ENCODE data around the gene GRB10. TPM values are rescaled to one million over a fixed set of nuclear protein-coding genes. Genes with fewer than 3 reads are reported as not detected.

The GRB10 gene
- total and polyA plus RNA-seq, 5 experiments from 2014 or later = 0.47 to 2.9 (median 1.0) TPM

GRCh38 chr7:50631100-50631499 is 151.6 kb downstream of the GRB10 start:
- POLR2A ChIA-PET = no interaction called here
- Mint-ChIP-seq H3K27me3 (peaks cover 4 to 9% (median 6%) of the 10 kb centered on the region in 5 donors), H3K4me3 (no peak overlapping the region), H3K4me1 (peaks cover 0 to 10% (median 0%) of the 10 kb centered on the region in 4 donors), H3K9me3 (peaks cover 0 to 2% (median 0%) of the 10 kb centered on the region in 9 donors), H3K36me3 (peaks cover 0 to 3% (median 0%) of the 10 kb centered on the region in 3 donors), H3K27ac (no peak overlapping the region)
- DNase-seq (no peak), ATAC-seq (no peak)

- POLR2A ChIA-PET = no interaction called here
Observed at GRCh38 chr7:50629238-50629901, 153.3 kb downstream of the GRB10 start.

GRCh38 chr7:50628434-50629084 is 154.1 kb downstream of the GRB10 start:
- no peaks in the 10 kb centered on the region for H3K9me3 Mint-ChIP-seq
- peaks cover 2 to 9% (median 4%) of the 10 kb centered on the region in 5 donors for H3K27me3 Mint-ChIP-seq
- no peak overlapping the region for H3K4me3 Mint-ChIP-seq
- POLR2A ChIA-PET = no interaction called here
- no peak for ATAC-seq
- H3K4me1 Mint-ChIP-seq = peaks cover 0 to 8% (median 0%) of the 10 kb centered on the region in 4 donors
- DNase-seq = no peak
- H3K36me3 Mint-ChIP-seq = peaks cover 0 to 3% (median 0%) of the 10 kb centered on the region in 3 donors
- peak overlapping the region in 2 of 10 donors; percentile 23 to 25 for H3K27ac Mint-ChIP-seq

More at GRCh38 chr7:50629238-50629901, 153.3 kb downstream of the GRB10 start:
- H3K27me3 Mint-ChIP-seq = peaks cover 2 to 9% (median 6%) of the 10 kb centered on the region in 5 donors
- no peak for DNase-seq
- ATAC-seq = no peak
- H3K9me3 Mint-ChIP-seq = no peaks in the 10 kb centered on the region
- H3K27ac Mint-ChIP-seq = no peak overlapping the region
- H3K4me3 Mint-ChIP-seq = no peak overlapping the region
- H3K4me1 Mint-ChIP-seq = peaks cover 0 to 8% (median 0%) of the 10 kb centered on the region in 4 donors
- peaks cover 0 to 3% (median 0%) of the 10 kb centered on the region in 3 donors for H3K36me3 Mint-ChIP-seq

GRCh38 chr7:50627824-50628361 is 154.8 kb downstream of the GRB10 start:
- Mint-ChIP-seq H3K27ac (peak overlapping the region in 2 of 10 donors; percentile 25 to 32), H3K9me3 (no peaks in the 10 kb centered on the region), H3K4me3 (no peak overlapping the region), H3K27me3 (peaks cover 0 to 9% (median 1%) of the 10 kb centered on the region in 5 donors), H3K36me3 (peaks cover 0 to 3% (median 0%) of the 10 kb centered on the region in 3 donors), H3K4me1 (peaks cover 0 to 2% (median 0%) of the 10 kb centered on the region in 4 donors)
- DNase-seq (no peak), ATAC-seq (no peak)
- POLR2A ChIA-PET = no interaction called here

- Mint-ChIP-seq H3K27ac (no peak overlapping the region), H3K9me3 (no peaks in the 10 kb centered on the region), H3K27me3 (peaks cover 0 to 9% (median 1%) of the 10 kb centered on the region in 5 donors), H3K4me1 (peaks cover 0 to 2% (median 0%) of the 10 kb centered on the region in 4 donors), H3K36me3 (peaks cover 0 to 3% (median 0%) of the 10 kb centered on the region in 3 donors), H3K4me3 (no peak overlapping the region)
- DNase-seq = no peak
- POLR2A ChIA-PET = no interaction called here
- ATAC-seq = no peak
Observed at GRCh38 chr7:50626286-50626685, 156.4 kb downstream of the GRB10 start.

- POLR2A ChIA-PET = no interaction called here
- H3K4me1 Mint-ChIP-seq = peaks cover 0 to 2% (median 0%) of the 10 kb centered on the region in 4 donors
- peaks cover 0 to 9% (median 1%) of the 10 kb centered on the region in 5 donors for H3K27me3 Mint-ChIP-seq
- H3K27ac Mint-ChIP-seq = no peak overlapping the region
- ATAC-seq (no peak), DNase-seq (no peak)
- H3K4me3 Mint-ChIP-seq = no peak overlapping the region
- H3K9me3 Mint-ChIP-seq = no peaks in the 10 kb centered on the region
- H3K36me3 Mint-ChIP-seq = peaks cover 0 to 3% (median 0%) of the 10 kb centered on the region in 3 donors
Observed at GRCh38 chr7:50625360-50625759, 157.3 kb downstream of the GRB10 start.

- H3K9me3 Mint-ChIP-seq = no peaks in the 10 kb centered on the region
- POLR2A ChIA-PET = interaction anchor here (1.2 kb wide), 1 partner anchor 13 kb away, joined by 3 read pairs; no protein-coding TSS in a partner anchor
- H3K27ac Mint-ChIP-seq = no peak overlapping the region
- peaks cover 0 to 5% (median 0%) of the 10 kb centered on the region in 5 donors for H3K27me3 Mint-ChIP-seq
- peaks cover 0 to 3% (median 0%) of the 10 kb centered on the region in 3 donors for H3K36me3 Mint-ChIP-seq
- no peak for ATAC-seq
- DNase-seq = no peak
- H3K4me3 Mint-ChIP-seq = no peak overlapping the region
- no peaks in the 10 kb centered on the region for H3K4me1 Mint-ChIP-seq
Observed at GRCh38 chr7:50622821-50623220, 159.9 kb downstream of the GRB10 start.

GRCh38 chr7:50621973-50622490 is 160.7 kb downstream of the GRB10 start:
- Mint-ChIP-seq H3K4me3 (no peak overlapping the region), H3K9me3 (no peaks in the 10 kb centered on the region), H3K4me1 (no peaks in the 10 kb centered on the region), H3K27ac (no peak overlapping the region), H3K27me3 (peaks cover 0 to 3% (median 0%) of the 10 kb centered on the region in 5 donors), H3K36me3 (peaks cover 0 to 3% (median 0%) of the 10 kb centered on the region in 3 donors)
- POLR2A ChIA-PET = interaction anchor here (1.2 kb wide), 1 partner anchor 12 kb away, joined by 3 read pairs; no protein-coding TSS in a partner anchor
- DNase-seq (no peak), ATAC-seq (no peak)

GRCh38 chr7:50621206-50621605 is 161.5 kb downstream of the GRB10 start:
- peaks cover 0 to under 1% (median 0%) of the 10 kb centered on the region in 3 donors for H3K36me3 Mint-ChIP-seq
- ATAC-seq (no peak), DNase-seq (no peak)
- POLR2A ChIA-PET = no interaction called here
- no peaks in the 10 kb centered on the region for H3K9me3 Mint-ChIP-seq
- H3K4me1 Mint-ChIP-seq = no peaks in the 10 kb centered on the region
- no peak overlapping the region for H3K27ac Mint-ChIP-seq
- no peak overlapping the region for H3K4me3 Mint-ChIP-seq
- H3K27me3 Mint-ChIP-seq = peaks cover 0 to 3% (median 0%) of the 10 kb centered on the region in 5 donors

- Mint-ChIP-seq H3K36me3 (no peaks in the 10 kb centered on the region), H3K27me3 (peaks cover 0 to 3% (median 0%) of the 10 kb centered on the region in 5 donors), H3K27ac (no peak overlapping the region), H3K9me3 (no peaks in the 10 kb centered on the region), H3K4me1 (no peaks in the 10 kb centered on the region), H3K4me3 (no peak overlapping the region)
- no peak for DNase-seq
- ATAC-seq = no peak
- POLR2A ChIA-PET = no interaction called here
Observed at GRCh38 chr7:50620433-50620832, 162.3 kb downstream of the GRB10 start.

GRCh38 chr7:50619684-50620083 is 163.0 kb downstream of the GRB10 start:
- DNase-seq (no peak), ATAC-seq (no peak)
- no peak overlapping the region for H3K27ac Mint-ChIP-seq
- no peaks in the 10 kb centered on the region for H3K36me3 Mint-ChIP-seq
- no peaks in the 10 kb centered on the region for H3K9me3 Mint-ChIP-seq
- H3K4me1 Mint-ChIP-seq = peaks cover under 1 to 5% (median 2%) of the 10 kb centered on the region in 4 donors
- H3K27me3 Mint-ChIP-seq = peaks cover 0 to 3% (median 0%) of the 10 kb centered on the region in 5 donors
- no peak overlapping the region for H3K4me3 Mint-ChIP-seq
- POLR2A ChIA-PET = no interaction called here

GRCh38 chr7:50618281-50618680 is 164.4 kb downstream of the GRB10 start:
- no peak for DNase-seq
- H3K27ac Mint-ChIP-seq = no peak overlapping the region
- H3K27me3 Mint-ChIP-seq = peaks cover 0 to 3% (median 0%) of the 10 kb centered on the region in 5 donors
- peaks cover 2 to 8% (median 4%) of the 10 kb centered on the region in 4 donors for H3K4me1 Mint-ChIP-seq
- ATAC-seq = no peak
- no peaks in the 10 kb centered on the region for H3K36me3 Mint-ChIP-seq
- POLR2A ChIA-PET = no interaction called here
- no peaks in the 10 kb centered on the region for H3K9me3 Mint-ChIP-seq
- H3K4me3 Mint-ChIP-seq = no peak overlapping the region

All from naive thymus-derived CD8-positive, alpha-beta T cell (primary cell).